ENCODE data around the gene BAG1. TPM values are rescaled to one million over a fixed set of nuclear protein-coding genes. Genes with fewer than 3 reads are reported as not detected.

The BAG1 gene
- total and polyA plus RNA-seq, 4 donors: 35.1 to 55.2 (median 43.0) TPM

DNA sequence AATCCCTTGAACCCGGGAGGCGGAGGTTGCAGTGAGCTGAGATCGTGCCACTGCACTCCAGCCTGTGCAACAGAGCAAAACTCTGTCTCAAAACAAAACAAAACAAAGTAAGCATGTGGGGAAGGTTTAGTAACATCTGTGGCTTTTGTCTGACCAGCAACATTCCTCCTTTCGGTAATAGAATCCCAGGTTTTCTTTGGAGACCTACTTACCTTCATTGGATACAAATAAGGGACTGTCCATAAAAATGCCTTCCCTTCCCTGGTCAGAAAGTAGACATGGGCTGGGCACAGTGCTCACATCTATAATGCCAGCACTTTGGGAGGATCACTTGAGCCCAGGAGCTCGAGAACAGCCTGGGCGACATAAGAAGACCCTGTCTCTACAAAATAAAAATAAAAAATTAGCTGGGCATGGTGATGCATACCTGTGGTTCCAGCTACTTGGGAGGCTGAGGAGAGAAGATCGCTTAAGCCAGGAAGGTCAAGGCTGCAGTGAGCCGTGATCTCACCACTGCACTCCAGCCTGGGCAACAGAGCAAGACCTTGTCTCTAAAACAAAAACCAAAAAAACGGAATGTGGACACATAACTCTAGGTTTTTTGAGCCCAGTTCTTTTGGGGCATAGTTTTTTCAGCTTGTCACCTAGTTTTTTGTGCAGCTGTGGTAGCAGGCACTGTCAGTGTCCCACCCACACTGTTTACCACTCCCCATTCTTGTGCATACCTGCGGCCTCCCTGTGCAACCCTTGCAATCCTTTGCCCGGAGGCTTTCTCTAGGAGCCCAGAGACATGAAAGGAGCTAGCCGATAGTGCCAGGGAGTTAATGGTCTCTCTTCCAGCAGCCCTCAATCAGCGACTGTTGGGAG lies 33.5 kb downstream of the BAG1 start:
- TF ChIP-seq RAD21 (IDR thresholded peaks at IDR 0.05): no peak
- no peak for TF ChIP-seq SP1 (IDR thresholded peaks at IDR 0.05)
- TF ChIP-seq FOXA1 (IDR thresholded peaks at IDR 0.05): no peak
- no peak for TF ChIP-seq JUND (IDR thresholded peaks at IDR 0.05)
- no peak for TF ChIP-seq NR2F2 (IDR thresholded peaks at IDR 0.05)
- TF ChIP-seq, protein P1, sequence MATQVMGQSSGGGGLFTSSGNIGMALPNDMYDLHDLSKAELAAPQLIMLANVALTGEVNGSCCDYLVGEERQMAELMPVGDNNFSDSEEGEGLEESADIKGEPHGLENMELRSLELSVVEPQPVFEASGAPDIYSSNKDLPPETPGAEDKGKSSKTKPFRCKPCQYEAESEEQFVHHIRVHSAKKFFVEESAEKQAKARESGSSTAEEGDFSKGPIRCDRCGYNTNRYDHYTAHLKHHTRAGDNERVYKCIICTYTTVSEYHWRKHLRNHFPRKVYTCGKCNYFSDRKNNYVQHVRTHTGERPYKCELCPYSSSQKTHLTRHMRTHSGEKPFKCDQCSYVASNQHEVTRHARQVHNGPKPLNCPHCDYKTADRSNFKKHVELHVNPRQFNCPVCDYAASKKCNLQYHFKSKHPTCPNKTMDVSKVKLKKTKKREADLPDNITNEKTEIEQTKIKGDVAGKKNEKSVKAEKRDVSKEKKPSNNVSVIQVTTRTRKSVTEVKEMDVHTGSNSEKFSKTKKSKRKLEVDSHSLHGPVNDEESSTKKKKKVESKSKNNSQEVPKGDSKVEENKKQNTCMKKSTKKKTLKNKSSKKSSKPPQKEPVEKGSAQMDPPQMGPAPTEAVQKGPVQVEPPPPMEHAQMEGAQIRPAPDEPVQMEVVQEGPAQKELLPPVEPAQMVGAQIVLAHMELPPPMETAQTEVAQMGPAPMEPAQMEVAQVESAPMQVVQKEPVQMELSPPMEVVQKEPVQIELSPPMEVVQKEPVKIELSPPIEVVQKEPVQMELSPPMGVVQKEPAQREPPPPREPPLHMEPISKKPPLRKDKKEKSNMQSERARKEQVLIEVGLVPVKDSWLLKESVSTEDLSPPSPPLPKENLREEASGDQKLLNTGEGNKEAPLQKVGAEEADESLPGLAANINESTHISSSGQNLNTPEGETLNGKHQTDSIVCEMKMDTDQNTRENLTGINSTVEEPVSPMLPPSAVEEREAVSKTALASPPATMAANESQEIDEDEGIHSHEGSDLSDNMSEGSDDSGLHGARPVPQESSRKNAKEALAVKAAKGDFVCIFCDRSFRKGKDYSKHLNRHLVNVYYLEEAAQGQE (IDR thresholded peaks at IDR 0.05): no peak
- Histone ChIP-seq H3K9me3 (ENCODE audit: control insufficient read depth in 4 of 4, low read length in 3 of 4) (no peaks in the 10 kb centered on the region), H3K9ac (ENCODE audit: low read depth in 1 of 2, low read length in 2 of 2) (no peak overlapping the region), H3K36me3 (ENCODE audit: control insufficient read depth in 4 of 4, insufficient read depth in 3 of 4, low read depth in 1 of 4, low read length in 3 of 4) (no peaks in the 10 kb centered on the region), H3K27ac (ENCODE audit: low read depth in 1 of 2, low read length in 2 of 2) (no peak overlapping the region), H3K4me3 (ENCODE audit: low read depth in 1 of 3, low read length in 3 of 3) (no peak overlapping the region), H3K27me3 (ENCODE audit: control insufficient read depth in 4 of 4, insufficient read depth in 4 of 4, low read length in 3 of 4) (no peaks in the 10 kb centered on the region), H3K4me1 (ENCODE audit: control insufficient read depth in 4 of 4, insufficient read depth in 4 of 4, low read length in 3 of 4) (no peaks in the 10 kb centered on the region)
- DNase-seq (ENCODE audit: low spot score): no peak
- WGBS: 89% methylated on average over 13 of the region's 13 CpGs

- Histone ChIP-seq H3K9me3 (ENCODE audit: control insufficient read depth in 4 of 4, low read length in 3 of 4) (no peaks in the 10 kb centered on the region), H3K4me3 (ENCODE audit: low read depth in 1 of 3, low read length in 3 of 3) (no peak overlapping the region), H3K27me3 (ENCODE audit: control insufficient read depth in 4 of 4, insufficient read depth in 4 of 4, low read length in 3 of 4) (no peaks in the 10 kb centered on the region), H3K4me1 (ENCODE audit: control insufficient read depth in 4 of 4, insufficient read depth in 4 of 4, low read length in 3 of 4) (peaks cover 0 to 4% (median 0%) of the 10 kb centered on the region in 4 donors), H3K36me3 (ENCODE audit: control insufficient read depth in 4 of 4, insufficient read depth in 3 of 4, low read depth in 1 of 4, low read length in 3 of 4) (no peaks in the 10 kb centered on the region), H3K9ac (ENCODE audit: low read depth in 1 of 2, low read length in 2 of 2) (no peak overlapping the region), H3K27ac (ENCODE audit: low read depth in 1 of 2, low read length in 2 of 2) (no peak overlapping the region)
- no peak for TF ChIP-seq NR2F2 (IDR thresholded peaks at IDR 0.05)
- no peak for TF ChIP-seq CTCF (IDR thresholded peaks at IDR 0.05; ENCODE audit: low read depth, low read length, missing input control)
- no peak for TF ChIP-seq FOXA2 (IDR thresholded peaks at IDR 0.05)
- TF ChIP-seq RXRA (IDR thresholded peaks at IDR 0.05): no peak
- TF ChIP-seq YY1 (IDR thresholded peaks at IDR 0.05): no peak
- no peak for TF ChIP-seq RAD21 (IDR thresholded peaks at IDR 0.05)
- TF ChIP-seq, protein P1 (IDR thresholded peaks at IDR 0.05): no peak
- no peak for TF ChIP-seq SP1 (IDR thresholded peaks at IDR 0.05)
- no peak for TF ChIP-seq FOXA1 (IDR thresholded peaks at IDR 0.05)
- TF ChIP-seq TAF1 (conservative IDR thresholded peaks at IDR 0.05): no peak
- TF ChIP-seq, protein P2, sequence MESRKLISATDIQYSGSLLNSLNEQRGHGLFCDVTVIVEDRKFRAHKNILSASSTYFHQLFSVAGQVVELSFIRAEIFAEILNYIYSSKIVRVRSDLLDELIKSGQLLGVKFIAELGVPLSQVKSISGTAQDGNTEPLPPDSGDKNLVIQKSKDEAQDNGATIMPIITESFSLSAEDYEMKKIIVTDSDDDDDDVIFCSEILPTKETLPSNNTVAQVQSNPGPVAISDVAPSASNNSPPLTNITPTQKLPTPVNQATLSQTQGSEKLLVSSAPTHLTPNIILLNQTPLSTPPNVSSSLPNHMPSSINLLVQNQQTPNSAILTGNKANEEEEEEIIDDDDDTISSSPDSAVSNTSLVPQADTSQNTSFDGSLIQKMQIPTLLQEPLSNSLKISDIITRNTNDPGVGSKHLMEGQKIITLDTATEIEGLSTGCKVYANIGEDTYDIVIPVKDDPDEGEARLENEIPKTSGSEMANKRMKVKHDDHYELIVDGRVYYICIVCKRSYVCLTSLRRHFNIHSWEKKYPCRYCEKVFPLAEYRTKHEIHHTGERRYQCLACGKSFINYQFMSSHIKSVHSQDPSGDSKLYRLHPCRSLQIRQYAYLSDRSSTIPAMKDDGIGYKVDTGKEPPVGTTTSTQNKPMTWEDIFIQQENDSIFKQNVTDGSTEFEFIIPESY (IDR thresholded peaks at IDR 0.05): no peak
- no peak for TF ChIP-seq GABPA (IDR thresholded peaks at IDR 0.05 in 1 of 2, conservative IDR thresholded peaks at IDR 0.05 in 1 of 2)
- no peak for DNase-seq (ENCODE audit: low spot score)
- WGBS: 69% methylated on average over 9 of the region's 9 CpGs
Observed at GRCh38 chr9:33229359-33230114, 35.0 kb downstream of the BAG1 start.

All from liver (tissue), 9 donors.